KMS-11 (cell line): Measurements from ENCODE around the gene RBFOX2.
"Not testable (repeated sequence)": the region's sequence is repeated elsewhere in the genome, so short reads cannot be mapped to it uniquely, and the experiment has no call there.

Experiments used
- H2AFZ ChIP-seq: fragments of 200-600 bp; sonication (generic); 2 replicates; pipeline ENCODE4 v1.6.1; 2016; ENCODE audit warnings: antibody characterized with exemption, mixed run types, low read depth
- H3K27ac ChIP-seq: fragments of 200-600 bp; sonication (generic); 2 replicates; pipeline ENCODE4 v1.6.1; 2016; ENCODE audit warnings: mild to moderate bottlenecking, mixed run types
- H3K27me3 ChIP-seq: fragments of 200-600 bp; sonication (generic); 2 replicates; pipeline ENCODE4 v1.6.1; 2017; ENCODE audit warnings: mild to moderate bottlenecking, low read depth, mixed run types, moderate library complexity; ENCODE audit not compliant: insufficient read depth
- H3K36me3 ChIP-seq: fragments of 200-600 bp; sonication (generic); 2 replicates; pipeline ENCODE4 v1.6.1; 2017; ENCODE audit warnings: mild to moderate bottlenecking, mixed run types; ENCODE audit not compliant: insufficient read depth
- H3K4me1 ChIP-seq: fragments of 200-600 bp; sonication (generic); 2 replicates; pipeline ENCODE4 v1.6.1; 2016; ENCODE audit warnings: mild to moderate bottlenecking, low read depth, mixed run types; ENCODE audit not compliant: poor library complexity, severe bottlenecking
- H3K4me2 ChIP-seq: fragments of 200-600 bp; sonication (generic); 2 replicates; pipeline ENCODE4 v1.7.0; 2016; ENCODE audit warnings: mild to moderate bottlenecking, mixed run types
- H3K4me3 ChIP-seq: fragments of 200-600 bp; sonication (generic); IDR thresholded peaks from 2 replicates; pipeline ENCODE4 v1.6.1; 2017; ENCODE audit warnings: low read depth, low read length, mixed read lengths; ENCODE audit not compliant: insufficient read depth
- H3K79me2 ChIP-seq: fragments of 200-600 bp; sonication (generic); 2 replicates; pipeline ENCODE4 v1.6.1; 2016; ENCODE audit warnings: low read depth, mixed run types; ENCODE audit not compliant: insufficient read depth
- H3K9ac ChIP-seq: fragments of 200-600 bp; sonication (generic); 2 replicates; pipeline ENCODE4 v1.6.1; 2016; ENCODE audit warnings: mild to moderate bottlenecking, mixed run types
- H4K20me1 ChIP-seq: fragments of 200-600 bp; sonication (generic); 2 replicates; pipeline ENCODE4 v1.6.1; 2016; ENCODE audit warnings: mild to moderate bottlenecking, mixed run types; ENCODE audit not compliant: insufficient read depth
- TF ChIP-seq, protein P1 (sequence below): fragments of 200-600 bp; sonication (generic); conservative IDR thresholded peaks from 2 replicates; pipeline ENCODE4 v1.6.1; 2017; ENCODE audit warnings: low read depth, mild to moderate bottlenecking, antibody characterized with exemption, low read length, moderate library complexity, mixed read lengths

Gene RBFOX2

DNA sequence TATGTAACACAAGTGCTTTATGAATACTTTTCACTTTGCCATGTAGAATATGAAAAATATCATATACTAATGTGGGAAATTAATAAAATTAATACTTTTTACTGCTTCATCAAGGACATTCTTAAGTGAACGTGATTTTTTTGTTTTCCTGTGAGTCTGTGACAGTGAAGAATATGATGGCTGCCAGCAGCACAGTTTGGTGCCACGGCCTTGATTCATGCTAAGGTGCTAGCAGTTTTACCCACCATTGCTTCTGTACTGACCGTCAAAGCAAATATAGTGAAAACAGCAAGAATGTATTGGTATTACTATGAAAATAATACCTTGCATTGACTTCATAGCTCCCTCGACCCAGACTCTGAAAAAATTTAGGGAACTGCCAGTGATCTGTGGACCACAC lies 231.2 kb downstream of the RBFOX2 start:
- Histone ChIP-seq H3K9ac (no peak overlapping the region), H3K4me2 (no peak overlapping the region), H4K20me1 (no peaks in the 10 kb centered on the region), H3K79me2 (no peaks in the 10 kb centered on the region), H3K27ac (no peak overlapping the region), H3K27me3 (no peaks in the 10 kb centered on the region), H3K36me3 (no peaks in the 10 kb centered on the region), H2AFZ (no peak overlapping the region), H3K4me3 (no peak overlapping the region), H3K4me1 (peaks cover 6% of the 10 kb centered on the region)
- TF ChIP-seq, protein P1, sequence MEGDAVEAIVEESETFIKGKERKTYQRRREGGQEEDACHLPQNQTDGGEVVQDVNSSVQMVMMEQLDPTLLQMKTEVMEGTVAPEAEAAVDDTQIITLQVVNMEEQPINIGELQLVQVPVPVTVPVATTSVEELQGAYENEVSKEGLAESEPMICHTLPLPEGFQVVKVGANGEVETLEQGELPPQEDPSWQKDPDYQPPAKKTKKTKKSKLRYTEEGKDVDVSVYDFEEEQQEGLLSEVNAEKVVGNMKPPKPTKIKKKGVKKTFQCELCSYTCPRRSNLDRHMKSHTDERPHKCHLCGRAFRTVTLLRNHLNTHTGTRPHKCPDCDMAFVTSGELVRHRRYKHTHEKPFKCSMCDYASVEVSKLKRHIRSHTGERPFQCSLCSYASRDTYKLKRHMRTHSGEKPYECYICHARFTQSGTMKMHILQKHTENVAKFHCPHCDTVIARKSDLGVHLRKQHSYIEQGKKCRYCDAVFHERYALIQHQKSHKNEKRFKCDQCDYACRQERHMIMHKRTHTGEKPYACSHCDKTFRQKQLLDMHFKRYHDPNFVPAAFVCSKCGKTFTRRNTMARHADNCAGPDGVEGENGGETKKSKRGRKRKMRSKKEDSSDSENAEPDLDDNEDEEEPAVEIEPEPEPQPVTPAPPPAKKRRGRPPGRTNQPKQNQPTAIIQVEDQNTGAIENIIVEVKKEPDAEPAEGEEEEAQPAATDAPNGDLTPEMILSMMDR: no peak

DNA sequence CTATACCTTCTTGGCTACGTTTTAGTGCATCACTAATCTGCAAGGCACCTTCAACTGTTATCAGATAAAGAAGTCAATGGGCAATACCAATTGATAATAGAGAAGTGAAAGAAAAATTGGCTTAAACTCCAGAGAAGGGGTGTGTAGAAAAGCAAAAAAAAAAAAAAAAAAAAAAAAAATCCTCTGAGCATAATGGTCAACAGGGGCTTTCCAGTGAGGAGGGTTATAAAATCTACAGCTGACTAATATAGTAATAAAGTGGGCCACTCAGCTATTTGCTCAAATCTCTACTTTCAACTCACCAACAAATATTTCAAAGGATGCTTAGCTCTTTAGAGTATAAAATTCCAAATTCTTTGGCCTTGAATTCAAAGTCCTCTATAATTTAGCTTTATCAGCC lies 233.1 kb downstream of the RBFOX2 start:
- H3K9ac ChIP-seq: no peak overlapping the region
- no peak overlapping the region for H3K27ac ChIP-seq
- peaks cover 6% of the 10 kb centered on the region for H3K4me1 ChIP-seq
- no peaks in the 10 kb centered on the region for H3K36me3 ChIP-seq
- no peaks in the 10 kb centered on the region for H3K79me2 ChIP-seq
- H3K4me2 ChIP-seq: no peak overlapping the region
- H4K20me1 ChIP-seq: no peaks in the 10 kb centered on the region
- no peak overlapping the region for H2AFZ ChIP-seq
- no peaks in the 10 kb centered on the region for H3K27me3 ChIP-seq
- TF ChIP-seq, protein P1: no peak
- no peak overlapping the region for H3K4me3 ChIP-seq

DNA sequence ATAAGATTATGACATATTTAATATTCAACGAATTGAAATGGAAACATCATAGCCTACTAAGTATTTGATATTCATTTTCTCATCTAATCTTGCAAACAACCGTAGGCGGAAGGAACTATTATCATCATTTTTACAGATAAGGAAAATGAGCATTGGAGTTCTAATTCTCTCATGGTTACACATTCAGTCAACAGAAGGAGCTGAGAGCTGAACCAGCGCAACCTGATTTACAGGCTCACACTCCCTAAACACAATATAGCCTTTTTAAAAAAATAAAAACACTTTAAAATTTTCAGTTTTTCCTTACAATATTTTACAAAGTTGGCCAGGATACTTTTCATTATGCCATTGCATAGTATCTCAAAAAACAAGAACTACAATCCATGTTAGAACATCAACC lies 236.1 kb downstream of the RBFOX2 start:
- Histone ChIP-seq H3K4me3 (no peak overlapping the region), H4K20me1 (no peaks in the 10 kb centered on the region), H3K79me2 (no peaks in the 10 kb centered on the region), H3K36me3 (no peaks in the 10 kb centered on the region), H3K9ac (no peak overlapping the region), H3K4me1 (peaks cover 6% of the 10 kb centered on the region), H2AFZ (no peak overlapping the region), H3K27ac (no peak overlapping the region), H3K27me3 (no peaks in the 10 kb centered on the region), H3K4me2 (no peak overlapping the region)
- TF ChIP-seq, protein P1: no peak

DNA sequence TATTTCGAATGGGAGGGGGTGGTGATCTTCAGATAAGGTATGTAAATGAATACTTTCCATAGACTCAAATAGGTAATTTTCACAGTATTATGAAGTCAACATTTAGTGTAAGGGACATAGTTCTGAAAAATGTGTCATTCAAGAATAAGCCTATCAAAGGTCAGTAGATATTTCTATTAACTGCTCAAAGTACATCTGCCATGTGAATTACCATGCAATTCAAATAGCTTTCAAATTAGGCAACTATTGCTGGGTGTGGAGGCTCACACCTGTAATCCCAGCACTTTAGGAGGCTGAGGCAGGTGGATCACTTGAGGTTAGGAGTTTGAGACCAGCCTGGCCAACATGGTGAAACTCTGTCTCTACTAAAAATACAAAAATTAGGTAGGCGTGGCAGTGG lies 236.8 kb downstream of the RBFOX2 start:
- H3K79me2 ChIP-seq, H3K36me3 ChIP-seq, H3K4me2 ChIP-seq, H3K9ac ChIP-seq, H4K20me1 ChIP-seq, H3K4me3 ChIP-seq, H3K27me3 ChIP-seq, H3K4me1 ChIP-seq, H2AFZ ChIP-seq, H3K27ac ChIP-seq: not testable (repeated sequence)

DNA sequence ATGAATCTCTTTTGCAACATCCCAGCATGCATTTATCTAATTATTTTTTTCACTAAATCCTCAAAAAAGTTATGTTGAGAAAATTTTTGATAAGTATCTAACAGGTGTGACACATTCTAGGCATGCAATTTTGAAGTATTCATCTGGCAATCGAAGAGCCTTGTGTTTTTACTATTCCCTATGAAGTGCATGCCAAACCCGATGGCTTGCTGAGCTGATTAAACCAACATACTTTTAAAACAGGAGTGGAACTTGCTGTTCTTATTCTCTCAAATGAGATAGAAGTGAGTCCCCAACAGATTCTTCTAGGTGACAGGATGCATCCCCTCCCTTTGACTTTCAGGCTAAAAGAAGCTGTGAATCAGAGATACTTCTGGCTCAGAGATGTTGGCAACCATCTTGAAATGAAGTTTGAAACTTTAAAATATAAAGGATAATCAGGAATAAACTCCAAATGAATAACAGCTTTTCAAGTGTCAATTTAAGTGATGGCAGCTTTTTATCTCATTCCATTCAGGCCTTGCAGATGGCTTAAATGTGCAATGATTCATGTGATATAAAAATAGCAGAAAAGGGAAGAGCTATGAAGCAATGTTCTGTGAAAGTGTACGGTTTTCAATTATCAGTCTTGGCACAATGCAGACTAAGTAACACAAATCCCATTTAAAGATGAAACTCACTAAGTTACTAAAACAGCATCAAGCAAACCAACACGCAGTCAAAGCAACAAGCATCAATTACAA lies 243.3 kb downstream of the RBFOX2 start:
- Histone ChIP-seq H3K9ac (no peak overlapping the region), H3K27me3 (no peaks in the 10 kb centered on the region), H2AFZ (no peak overlapping the region), H3K4me3 (no peak overlapping the region), H3K27ac (no peak overlapping the region), H3K36me3 (no peaks in the 10 kb centered on the region), H3K4me1 (no peaks in the 10 kb centered on the region), H4K20me1 (no peaks in the 10 kb centered on the region), H3K79me2 (no peaks in the 10 kb centered on the region), H3K4me2 (no peak overlapping the region)
- TF ChIP-seq, protein P1: no peak
